RWPE2 (cell line): Measurements from ENCODE around the gene GNAO1.

Source experiments
- ATAC-seq: fragments of 200-7000 bp; cut with Tn5 transposase; 3 replicates; pipeline ENCODE4 v1.9.1; 2021; ENCODE audit warnings: low read depth
- DNase-seq: peaks from one replicate; pipeline ENCODE4 v3.0.0-alpha.2; 2020; ENCODE audit warnings: low spot score
- H3K27ac ChIP-seq: fragments of 450-650 bp; 2 replicates; pipeline ENCODE4 v1.5.1; 2017; ENCODE audit warnings: mild to moderate bottlenecking; ENCODE audit not compliant: poor library complexity, severe bottlenecking
- H3K27me3 ChIP-seq: fragments of 250-450 bp; sonication (Bioruptor Pico); 2 replicates; pipeline ENCODE4 v1.5.1; 2021; ENCODE audit warnings: mild to moderate bottlenecking, moderate library complexity; ENCODE audit not compliant: insufficient read depth, poor library complexity, severe bottlenecking
- H3K36me3 ChIP-seq: fragments of 250-450 bp; sonication (Bioruptor Pico); 2 replicates; pipeline ENCODE4 v1.5.1; 2020; ENCODE audit warnings: low read depth, mild to moderate bottlenecking, moderate library complexity
- H3K4me1 ChIP-seq: fragments of 250-450 bp; sonication (Bioruptor Pico); 2 replicates; pipeline ENCODE4 v1.5.1; 2021; ENCODE audit warnings: mild to moderate bottlenecking, moderate library complexity; ENCODE audit not compliant: insufficient read depth, poor library complexity, severe bottlenecking
- H3K4me3 ChIP-seq: fragments of 250-450 bp; sonication (Bioruptor Pico); 2 replicates; pipeline ENCODE4 v1.5.1; 2021; ENCODE audit warnings: mild to moderate bottlenecking, moderate library complexity; ENCODE audit not compliant: severe bottlenecking
- H3K9me3 ChIP-seq: fragments of 250-450 bp; sonication (Bioruptor Pico); 2 replicates; pipeline ENCODE4 v1.5.1; 2021; ENCODE audit warnings: mild to moderate bottlenecking, moderate library complexity; ENCODE audit not compliant: severe bottlenecking
- CTCF ChIP-seq: fragments of 450-650 bp; IDR thresholded peaks from one replicate; pipeline ENCODE4 v1.5.1; 2017; ENCODE audit warnings: mild to moderate bottlenecking, moderate library complexity; ENCODE audit not compliant: poor library complexity, severe bottlenecking

Gene GNAO1

DNA sequence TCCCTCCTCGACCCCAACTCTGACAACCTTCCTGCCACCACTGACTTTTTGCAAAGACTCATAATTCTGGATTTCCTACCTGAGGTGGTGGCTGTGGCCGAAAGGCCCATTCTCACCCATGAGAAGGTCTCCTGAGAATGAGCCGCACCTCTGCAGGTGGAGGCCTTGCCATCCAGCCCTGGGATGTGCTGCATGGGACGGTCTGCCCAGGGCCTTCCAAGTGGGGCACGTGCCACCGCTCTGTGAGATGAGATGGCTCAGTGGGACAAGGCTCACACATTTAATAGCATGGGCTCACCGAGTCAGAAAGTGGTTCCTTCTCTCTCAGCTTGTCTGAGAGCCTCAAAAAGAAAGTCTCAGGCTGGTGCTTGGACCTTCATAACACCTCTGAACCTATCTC, 121.3 kb downstream of the GNAO1 start:
- DNase-seq (no peak), ATAC-seq (no peak)
- Histone ChIP-seq H3K4me1 (no peaks in the 10 kb centered on the region), H3K27ac (no peak overlapping the region), H3K27me3 (no peaks in the 10 kb centered on the region), H3K9me3 (no peaks in the 10 kb centered on the region), H3K36me3 (no peaks in the 10 kb centered on the region), H3K4me3 (no peak overlapping the region)
- TF ChIP-seq CTCF, result no peak

DNA sequence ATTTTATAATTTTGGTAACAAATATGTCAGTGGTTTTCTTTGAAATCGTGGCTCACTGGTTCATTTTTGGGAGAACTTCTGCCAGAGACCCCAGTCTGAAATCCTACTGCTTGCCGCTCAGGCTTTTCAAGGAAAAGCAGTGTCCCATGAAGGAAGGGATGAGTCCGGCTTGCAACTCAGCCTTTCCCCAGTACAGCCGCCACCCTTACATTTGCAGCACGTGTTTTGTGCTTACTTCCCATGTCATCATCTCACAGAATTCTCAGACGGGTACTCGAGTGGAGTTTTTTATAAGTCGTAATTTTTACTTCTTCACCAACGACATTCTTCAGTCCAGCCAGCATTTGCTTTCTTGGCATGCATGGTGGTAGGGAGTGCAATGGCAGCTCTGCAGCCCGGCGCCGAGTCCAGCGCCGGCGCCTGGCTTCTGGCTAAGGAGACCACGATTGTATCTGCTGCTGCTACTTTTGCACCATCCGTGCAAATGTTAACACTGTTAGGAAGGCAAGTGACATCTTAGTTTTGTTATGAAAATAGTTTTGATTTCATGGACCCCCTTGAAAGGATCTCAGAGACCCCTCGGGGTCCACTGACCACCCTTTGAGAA, 123.1 kb downstream of the GNAO1 start:
- DNase-seq, result no peak
- no peak overlapping the region for H3K27ac ChIP-seq
- TF ChIP-seq CTCF, result no peak

DNA sequence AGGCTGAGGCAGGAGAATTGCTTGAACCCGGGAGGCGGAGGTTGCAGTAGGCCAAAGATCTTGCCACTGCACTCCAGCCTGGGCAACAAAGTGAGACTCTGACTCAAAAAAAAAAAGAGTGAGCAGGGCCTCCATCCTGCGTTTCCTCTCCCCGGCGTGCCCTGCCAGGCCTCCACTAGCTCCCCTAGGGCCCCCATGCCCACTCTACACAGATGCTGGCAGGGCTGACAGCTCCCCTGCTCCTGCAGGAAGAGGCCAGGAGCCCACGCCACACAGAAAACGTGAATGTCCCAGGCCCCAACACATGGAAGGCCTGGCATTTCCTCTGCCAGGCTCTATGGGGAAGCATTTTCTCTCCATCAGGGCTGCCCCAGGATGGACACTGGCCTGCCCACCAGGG, 124.7 kb downstream of the GNAO1 start:
- H3K4me3 ChIP-seq, result no peak overlapping the region
- no peaks in the 10 kb centered on the region for H3K36me3 ChIP-seq
- H3K27ac ChIP-seq, result no peak overlapping the region
- TF ChIP-seq CTCF, result no peak
- no peaks in the 10 kb centered on the region for H3K9me3 ChIP-seq
- no peaks in the 10 kb centered on the region for H3K27me3 ChIP-seq
- H3K4me1 ChIP-seq, result no peaks in the 10 kb centered on the region
- ATAC-seq, result no peak
- DNase-seq, result no peak

More for the DNA sequence above, 123.1 kb downstream of the GNAO1 start:
- Histone ChIP-seq H3K9me3 (no peaks in the 10 kb centered on the region), H3K27me3 (no peaks in the 10 kb centered on the region), H3K4me1 (no peaks in the 10 kb centered on the region), H3K4me3 (no peak overlapping the region), H3K36me3 (no peaks in the 10 kb centered on the region)
- ATAC-seq, result no peak

GRCh38 chr16:56316545-56316944, 125.3 kb downstream of the GNAO1 start:
- DNase-seq (no peak), ATAC-seq (no peak)
- no peaks in the 10 kb centered on the region for H3K36me3 ChIP-seq
- H3K4me1 ChIP-seq, result no peaks in the 10 kb centered on the region
- no peak overlapping the region for H3K4me3 ChIP-seq
- H3K9me3 ChIP-seq, result no peaks in the 10 kb centered on the region
- H3K27ac ChIP-seq, result no peak overlapping the region
- no peak for TF ChIP-seq CTCF
- H3K27me3 ChIP-seq, result no peaks in the 10 kb centered on the region

DNA sequence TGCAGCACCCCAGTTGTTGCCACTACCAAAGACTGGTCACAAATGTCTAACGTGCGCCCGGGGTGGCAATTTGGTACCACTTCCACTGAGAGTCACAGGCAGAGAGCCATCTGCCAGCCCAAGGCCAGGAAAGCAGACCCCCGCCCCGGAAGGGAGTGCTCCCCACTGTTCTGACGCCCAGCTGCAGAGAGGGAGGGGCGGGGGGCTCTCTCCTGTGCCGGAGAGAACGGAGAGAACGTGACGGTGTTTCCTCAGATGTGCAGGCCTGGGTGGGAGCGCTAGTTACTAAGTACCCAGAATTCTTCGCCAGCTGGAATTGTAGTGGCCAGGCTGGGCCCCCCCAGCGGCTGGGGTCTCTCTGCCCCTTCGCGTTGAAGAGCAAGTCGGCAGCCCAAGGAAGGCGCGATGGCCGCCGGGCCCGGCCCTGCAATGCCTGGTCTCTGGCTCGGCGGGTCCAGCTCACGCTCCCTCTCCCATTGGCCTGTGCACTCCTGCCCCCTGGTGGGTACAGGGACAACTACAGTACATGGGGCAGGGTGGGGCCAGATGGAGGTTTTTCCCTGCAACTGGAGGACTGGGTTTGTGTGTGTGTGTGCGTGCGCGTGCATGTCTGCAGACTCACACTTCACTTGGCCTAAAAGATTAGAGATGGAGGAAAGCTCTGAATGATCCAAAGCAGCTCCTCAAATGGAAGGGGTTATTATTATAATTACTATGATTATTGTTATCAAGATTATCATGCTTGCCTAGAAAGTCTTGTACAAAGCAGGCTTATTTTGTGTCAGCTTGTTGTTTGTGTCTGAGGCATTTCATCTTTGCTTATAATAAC, 126.9 kb downstream of the GNAO1 start:
- Histone ChIP-seq H3K9me3 (no peaks in the 10 kb centered on the region), H3K27ac (no peak overlapping the region), H3K4me1 (no peaks in the 10 kb centered on the region), H3K27me3 (no peaks in the 10 kb centered on the region), H3K4me3 (no peak overlapping the region), H3K36me3 (no peaks in the 10 kb centered on the region)
- peak; percentile 94 for TF ChIP-seq CTCF
- DNase-seq (no peak), ATAC-seq (peak; percentile 94)
